H1 (cell line): ENCODE measurements around the gene CNOT10. TPM values are rescaled to one million over a fixed set of nuclear protein-coding genes. Genes with fewer than 3 reads are reported as not detected.

ENCODE experiments used
- HDAC2 ChIP-seq, 2 experiments: fragments of 300-600 bp in 1 of 2; sonication (generic) in 1 of 2; IDR thresholded peaks; 2 replicates each; pipeline ENCODE4 v1.6.1; 2011 to 2012; ENCODE audit warnings: low read depth in 2 of 2, low read length in 2 of 2, mild to moderate bottlenecking in 2 of 2, moderate library complexity in 2 of 2, borderline replicate concordance in 1 of 2, inconsistent platforms in 1 of 2
- SP1 ChIP-seq: IDR thresholded peaks from 2 replicates; pipeline ENCODE4 v1.6.1; 2011; ENCODE audit warnings: low read depth, low read length
- USF2 ChIP-seq: IDR thresholded peaks from 2 replicates; pipeline ENCODE4 v1.6.1; 2011; ENCODE audit warnings: low read length, improper control_type of control experiment
- polyA plus RNA-seq, 7 experiments: library from polyadenylated mRNA; depleted of rRNA in 3 of 7; stranded (reverse) in 5 of 7; unstranded in 2 of 7; fragments of >200 nt in 5 of 7; fragments of 200-250 nt in 2 of 7; gene quantifications; 1 replicate in 5 of 7; 2 replicates in 1 of 7; 4 replicates in 1 of 7; pipeline versions ENCODE4 v1.2.1 to v1.2.3, GENCODE V29; 2011 to 2013; ENCODE audit warnings: missing spikeins in 2 of 7, mixed read lengths in 2 of 7
- total RNA-seq: library from RNA; stranded (reverse); fragmentation: NEBNext Ultra II Directional; extraction: Animal tissue kit (Norgen Biotek cat#: 25700); gene quantifications from 2 replicates; pipeline ENCODE4 v1.2.1, GENCODE V29; 2021

The CNOT10 gene
- total and polyA plus RNA-seq, 2 of the 8 experiments (the other 6 are each of a cell fraction or from before 2014, with no cell fraction given), result 39.9 to 55.9 TPM

GRCh38 chr3:32684800-32685542, at the start of gene CNOT10 (continued):
- TF ChIP-seq USF2 (no peak), SP1 (0 out of 2 replicates have a peak, but pooled peaks have one; percentile 8), HDAC2 (IDR thresholded peaks at IDR 0.05; ENCODE audit: borderline replicate concordance in 1 of 2, low read depth in 2 of 2, low read length in 2 of 2) (peak in 1 of 2 experiments; percentile 84; a peak in 2 of 4 replicates)
